SHP77 (cell line): Measurements from ENCODE around the gene PRDM16.

ENCODE experiments used
- DNase-seq, 2 experiments: peaks; one replicate each; lab custom pipeline; 2025; lab: John Stamatoyannopoulos, UW

Gene PRDM16

DNA sequence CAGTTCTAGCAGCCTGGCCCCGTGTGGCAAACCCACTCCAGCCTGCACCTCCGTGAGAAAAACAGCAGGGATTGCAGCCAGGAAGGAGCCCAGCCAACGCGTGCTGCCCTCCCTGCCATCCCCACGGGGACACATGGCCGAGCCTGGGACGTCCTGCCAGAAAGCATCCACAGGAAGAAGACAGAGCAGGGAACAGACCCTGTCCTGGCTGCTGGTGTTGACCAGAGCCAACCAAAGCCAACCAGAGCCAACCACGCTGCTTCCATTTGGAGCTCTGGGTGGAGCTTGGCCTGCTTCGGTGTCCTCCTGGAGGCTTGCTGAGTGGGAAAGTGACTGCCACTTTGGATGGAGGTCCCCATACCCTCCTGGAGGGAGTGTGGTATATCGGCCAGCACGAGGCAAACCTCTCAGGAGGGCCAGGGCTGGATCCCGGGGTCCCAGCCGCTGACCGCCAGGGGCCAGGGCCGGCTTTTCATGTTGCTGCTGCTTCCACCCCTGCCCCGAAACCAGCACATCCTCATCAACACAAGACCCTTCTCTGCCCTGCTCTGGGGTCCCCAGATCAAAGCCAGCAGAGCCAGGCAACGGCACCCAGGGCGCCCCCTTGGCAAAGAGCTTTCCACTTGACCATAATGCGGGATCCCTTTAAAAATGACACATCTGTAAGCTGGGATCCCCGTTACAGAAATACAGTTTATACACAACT, 304.9 kb downstream of the PRDM16 start:
- no peak for DNase-seq

DNA sequence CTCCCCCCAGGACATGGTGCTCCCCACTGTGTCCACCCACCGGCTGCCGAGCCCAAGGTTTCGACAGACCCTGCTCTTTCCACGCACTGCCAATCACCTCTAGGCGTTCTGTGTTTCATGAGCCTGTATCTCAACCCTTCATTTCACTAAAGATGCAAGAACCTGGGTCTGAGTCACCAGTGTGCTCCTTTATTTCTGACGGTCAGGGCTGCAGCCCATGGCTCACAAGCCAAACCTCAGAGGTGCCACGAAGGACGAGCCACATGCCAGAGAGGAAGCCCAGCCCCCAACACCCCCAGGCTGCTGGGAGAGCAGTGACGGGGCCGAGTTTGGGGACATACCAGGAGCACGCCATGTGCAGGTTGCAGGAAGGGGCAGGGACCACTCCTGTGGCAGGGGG, 306.2 kb downstream of the PRDM16 start:
- DNase-seq, result no peak

DNA sequence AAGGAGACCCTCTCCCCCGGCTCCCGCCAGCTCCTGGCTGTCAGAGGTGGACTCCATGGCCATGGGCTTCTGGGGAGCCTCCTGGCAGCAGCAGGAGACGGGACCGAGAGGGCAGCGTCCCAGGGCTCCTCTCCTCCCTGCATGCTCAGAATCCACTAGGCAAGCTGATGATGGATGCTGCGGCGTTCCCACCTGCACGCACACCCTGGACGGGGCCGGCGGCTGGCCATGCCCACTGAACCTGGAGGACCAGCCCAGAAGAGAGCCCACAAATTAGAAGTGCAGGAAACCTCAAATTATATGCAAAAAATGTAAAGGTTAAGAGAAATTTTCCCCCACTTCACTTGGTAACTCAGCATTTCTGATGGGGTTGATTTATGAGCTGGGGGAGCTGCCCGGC, 308.2 kb downstream of the PRDM16 start:
- DNase-seq, result no peak

DNA sequence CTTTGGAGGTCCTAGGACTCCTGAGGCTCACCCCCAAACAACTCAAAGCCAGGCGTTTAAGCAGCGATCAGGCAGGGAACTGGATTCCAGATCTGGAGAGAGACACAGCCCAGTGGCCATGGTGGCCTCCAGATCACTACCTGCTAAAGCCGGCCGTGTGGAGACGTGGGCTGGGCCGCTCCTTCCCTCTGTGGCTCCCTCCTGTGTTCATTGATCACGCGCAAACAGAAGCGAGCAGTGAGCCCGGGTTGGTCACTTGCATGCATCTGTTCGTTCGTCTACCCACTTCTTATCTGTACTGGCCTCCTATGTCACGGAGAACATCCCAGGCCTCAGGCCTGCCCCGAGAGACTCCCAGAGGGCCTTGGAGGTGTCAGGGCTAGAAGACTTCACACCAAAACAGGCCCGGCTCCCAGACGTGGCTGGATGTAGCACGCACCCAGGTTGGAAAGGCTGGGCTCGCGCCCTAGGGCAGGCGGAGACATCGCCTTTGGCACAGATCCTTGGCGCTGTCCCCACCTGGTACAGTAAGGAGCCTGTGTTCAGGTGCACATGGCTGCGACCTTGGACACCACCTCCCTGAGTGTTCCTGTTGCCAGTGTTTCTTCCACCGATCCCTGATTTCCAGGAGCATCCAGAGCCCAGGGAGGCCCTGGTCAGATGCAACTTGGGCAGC, 308.7 kb downstream of the PRDM16 start:
- DNase-seq, result no peak

DNA sequence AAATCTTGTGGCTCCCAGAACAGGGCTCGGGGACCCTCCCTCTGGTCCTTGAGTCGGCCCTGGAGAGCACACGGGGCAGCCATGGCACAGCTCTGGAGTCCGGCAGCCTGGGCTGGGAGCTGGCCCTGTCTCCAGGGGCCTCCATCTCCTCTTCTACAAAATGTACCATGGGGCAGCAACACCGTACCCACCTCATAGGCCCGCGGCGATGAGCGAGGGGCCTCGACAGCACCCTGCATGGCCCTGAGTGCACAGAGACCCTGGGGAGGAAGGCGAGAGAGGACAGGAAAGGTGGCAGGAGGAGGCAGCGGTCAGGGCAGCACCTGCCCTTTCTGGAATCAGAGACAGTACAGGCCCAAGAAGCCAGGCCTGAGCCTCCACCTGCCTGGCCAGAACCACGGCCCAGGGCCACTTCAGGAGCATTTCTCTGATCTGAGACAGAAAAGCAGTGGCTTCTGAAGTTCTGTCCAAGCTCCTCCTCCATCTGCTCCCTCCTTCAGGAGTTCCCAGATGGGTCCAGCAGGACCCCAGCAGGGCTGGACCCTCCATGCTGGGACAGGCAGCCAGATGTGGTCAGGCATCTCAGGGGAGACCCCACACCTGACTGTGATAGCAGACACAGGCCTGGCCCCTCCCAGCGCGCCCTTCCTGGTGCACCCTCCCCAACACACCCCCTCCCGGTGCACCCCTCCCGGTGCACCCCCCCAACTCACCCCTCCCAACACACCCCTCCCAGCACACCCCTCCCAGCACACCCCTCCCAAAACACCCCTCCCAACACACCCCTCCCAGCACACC, 309.6 kb downstream of the PRDM16 start:
- no peak for DNase-seq

DNA sequence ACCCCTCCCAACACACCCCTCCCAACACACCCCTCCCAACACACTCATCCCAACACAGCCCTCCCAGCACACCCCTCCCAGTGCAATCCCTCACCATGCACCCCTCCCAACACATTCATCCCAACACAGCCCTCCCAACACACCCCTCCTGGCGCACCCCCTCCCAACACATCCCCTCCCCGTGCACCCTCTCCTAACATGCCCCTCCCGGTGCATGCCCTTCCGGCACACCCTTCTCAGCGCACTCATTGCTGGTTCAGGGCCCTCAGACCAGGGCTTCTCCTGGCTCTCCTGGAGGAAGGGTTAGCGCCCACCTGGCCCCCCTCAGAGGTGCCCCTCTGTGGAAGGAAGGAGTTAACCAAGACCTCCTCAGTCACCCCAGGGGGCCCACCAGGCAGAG, 310.9 kb downstream of the PRDM16 start:
- no peak for DNase-seq

DNA sequence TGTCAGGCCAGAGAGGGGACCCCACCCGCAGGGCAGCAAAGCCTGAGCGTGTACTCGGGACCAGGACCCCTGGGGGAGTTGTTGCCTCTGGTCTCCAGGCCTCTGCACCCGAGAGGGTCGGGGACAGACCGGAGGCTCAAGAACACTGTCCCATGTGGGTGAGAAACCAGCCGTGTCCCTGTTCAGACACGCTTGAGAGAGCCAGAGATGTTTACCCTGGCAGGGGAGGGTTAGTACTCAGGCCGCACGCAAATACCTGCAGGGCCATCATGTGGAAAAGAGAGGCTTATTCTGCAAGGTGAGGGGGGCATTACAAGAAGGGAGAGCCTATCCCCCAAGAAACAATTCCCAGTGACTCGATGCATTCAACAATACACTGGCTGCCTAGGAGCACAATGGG, 311.5 kb downstream of the PRDM16 start:
- DNase-seq, result no peak

DNA sequence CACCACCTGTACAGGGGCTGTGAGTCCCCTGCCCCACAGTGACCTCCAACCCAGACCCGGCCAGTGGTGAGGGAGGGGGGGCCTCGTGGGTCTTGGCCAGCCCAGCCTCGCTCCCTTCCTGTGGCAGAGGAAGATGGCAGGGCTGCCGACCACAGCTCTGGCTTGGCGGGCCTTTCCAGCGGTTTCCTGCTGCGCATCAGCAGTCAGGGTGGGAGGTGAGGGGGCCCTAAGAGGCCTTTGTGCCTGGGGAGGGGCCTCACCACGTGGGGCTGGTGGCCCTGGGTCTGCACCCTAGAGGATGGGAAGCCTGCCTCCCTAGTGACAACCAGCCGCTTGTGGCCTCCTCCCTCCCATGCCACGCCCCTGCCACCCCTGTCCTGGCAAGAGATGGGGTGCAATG, 312.9 kb downstream of the PRDM16 start:
- DNase-seq, result no peak

DNA sequence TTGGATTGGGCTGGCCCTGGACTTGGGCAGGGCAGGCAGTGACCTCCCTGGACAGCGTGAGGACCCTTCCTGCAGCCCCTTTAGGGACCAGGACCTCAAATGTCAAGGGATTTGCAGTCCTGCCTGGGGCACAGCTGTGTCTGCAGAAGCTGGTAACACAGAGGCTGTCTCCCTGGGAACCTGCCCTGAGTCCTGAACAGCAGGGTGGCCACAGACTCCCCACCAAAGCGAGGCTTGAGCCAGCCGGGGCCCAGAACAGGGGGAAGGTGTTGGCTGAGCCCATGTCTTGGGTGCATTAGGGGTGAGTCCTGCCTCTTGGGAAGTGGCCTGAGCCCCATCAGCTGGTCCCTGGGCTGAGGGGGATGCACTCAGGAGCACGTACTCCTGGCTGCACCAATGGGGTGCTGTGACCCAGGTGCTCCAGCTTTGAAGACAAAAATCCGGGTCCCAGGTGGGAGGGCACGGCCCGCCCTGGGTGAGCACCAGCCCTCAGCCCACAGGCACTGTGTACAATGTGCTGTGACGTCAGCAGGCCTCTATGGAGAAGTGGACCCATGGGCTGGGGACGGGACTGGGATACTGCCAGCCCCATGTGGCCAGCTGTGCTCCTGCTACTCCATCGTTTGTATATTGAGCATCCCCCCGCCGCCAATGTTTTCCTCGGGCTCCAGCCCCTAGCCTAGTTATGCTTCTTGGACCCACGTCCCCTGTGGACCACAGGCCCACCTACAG, 313.5 kb downstream of the PRDM16 start:
- no peak for DNase-seq

DNA sequence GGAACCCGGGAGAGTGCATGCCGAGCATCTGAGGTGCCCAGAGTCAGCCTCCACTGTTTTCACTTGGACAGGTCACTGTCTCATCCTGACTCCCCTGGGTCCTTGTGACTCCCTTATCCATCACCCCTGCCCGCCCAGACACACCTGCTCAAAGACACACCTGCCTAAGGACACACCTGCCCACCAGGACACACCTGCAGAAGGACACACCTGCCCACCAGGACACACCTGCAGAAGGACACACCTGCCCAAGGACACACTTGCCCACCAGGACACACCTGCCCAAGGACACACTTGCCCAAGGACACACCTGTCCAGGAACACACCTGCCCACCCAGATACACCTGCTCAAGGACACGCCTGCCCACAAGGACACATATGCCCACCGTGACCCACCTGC, 314.7 kb downstream of the PRDM16 start:
- DNase-seq, result no peak

DNA sequence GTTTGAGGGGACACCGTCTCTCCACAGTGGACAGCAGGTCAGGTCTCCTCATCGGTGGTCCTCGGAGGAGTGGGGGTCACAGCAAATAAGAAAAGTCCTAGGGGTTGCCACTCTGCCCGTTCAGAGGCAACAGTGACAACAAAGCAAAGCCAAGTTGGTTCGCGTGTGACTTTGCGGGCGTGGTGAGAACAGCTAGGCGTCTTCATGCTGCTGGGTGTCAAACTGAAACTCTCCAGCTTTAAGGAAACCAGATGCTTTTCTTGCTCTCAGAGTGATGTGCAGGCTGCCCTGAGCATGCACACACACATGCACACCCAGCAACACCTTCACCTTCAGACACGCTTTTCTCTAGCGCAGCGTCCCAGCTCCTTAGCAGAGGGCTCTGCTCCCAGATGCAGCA, 315.4 kb downstream of the PRDM16 start:
- DNase-seq, result no peak

DNA sequence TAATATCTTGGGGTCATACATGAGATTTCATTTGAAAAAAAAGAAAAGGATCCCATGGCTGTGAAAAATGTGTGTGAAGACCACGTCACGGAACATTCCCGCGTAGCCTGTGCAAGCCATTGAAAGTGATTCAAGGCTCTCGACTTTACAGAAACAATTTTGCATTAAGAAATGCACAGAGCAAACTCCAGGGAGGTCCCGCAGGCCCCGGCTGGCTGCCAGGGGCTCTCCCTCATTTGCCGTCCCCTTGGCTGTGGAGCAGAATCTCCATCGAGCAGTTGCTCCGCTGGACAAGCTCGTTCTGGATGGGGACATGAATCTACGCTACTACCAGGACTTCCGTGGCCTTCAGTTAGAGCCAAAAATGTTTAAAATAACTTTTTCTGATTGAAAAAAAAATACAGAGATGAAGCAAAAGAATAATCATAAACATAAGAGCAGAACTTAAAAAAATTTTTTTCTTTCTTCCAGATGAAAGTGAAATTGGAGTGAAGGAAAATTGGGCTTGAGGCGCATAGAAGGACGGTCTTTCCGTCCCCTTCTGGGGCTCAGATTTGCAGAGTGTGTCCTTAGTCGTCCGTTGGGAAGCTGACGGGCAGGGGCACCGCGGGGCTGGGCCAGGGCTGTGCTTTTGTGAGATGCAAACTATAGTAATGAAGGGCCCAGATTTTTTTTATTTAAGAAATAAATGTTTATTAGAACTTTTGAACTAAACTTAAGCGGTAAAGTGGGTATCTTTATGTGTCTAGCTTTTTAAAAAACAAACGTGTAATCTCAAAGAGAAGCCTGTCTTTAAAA, 317.4 kb downstream of the PRDM16 start:
- no peak for DNase-seq

DNA sequence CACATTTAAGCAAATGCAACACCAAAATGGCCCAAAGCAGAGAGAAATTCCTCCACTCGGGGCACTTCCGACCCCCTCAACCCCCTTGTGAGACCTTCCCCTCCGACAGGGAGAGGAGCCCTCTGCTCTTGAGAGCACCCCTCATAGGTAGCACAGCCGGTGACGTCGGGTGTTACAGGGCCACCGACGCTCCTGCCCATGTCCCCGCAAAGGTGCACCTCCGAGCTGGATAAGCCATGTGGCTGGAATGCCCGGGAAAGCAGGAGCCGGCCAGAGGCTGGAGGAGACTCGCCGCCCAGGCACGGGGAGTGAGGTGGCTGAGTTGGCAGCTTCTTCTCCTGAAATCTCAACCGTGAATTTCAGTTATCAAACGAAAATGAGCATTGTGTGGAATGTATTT, 318.4 kb downstream of the PRDM16 start:
- no peak for DNase-seq

DNA sequence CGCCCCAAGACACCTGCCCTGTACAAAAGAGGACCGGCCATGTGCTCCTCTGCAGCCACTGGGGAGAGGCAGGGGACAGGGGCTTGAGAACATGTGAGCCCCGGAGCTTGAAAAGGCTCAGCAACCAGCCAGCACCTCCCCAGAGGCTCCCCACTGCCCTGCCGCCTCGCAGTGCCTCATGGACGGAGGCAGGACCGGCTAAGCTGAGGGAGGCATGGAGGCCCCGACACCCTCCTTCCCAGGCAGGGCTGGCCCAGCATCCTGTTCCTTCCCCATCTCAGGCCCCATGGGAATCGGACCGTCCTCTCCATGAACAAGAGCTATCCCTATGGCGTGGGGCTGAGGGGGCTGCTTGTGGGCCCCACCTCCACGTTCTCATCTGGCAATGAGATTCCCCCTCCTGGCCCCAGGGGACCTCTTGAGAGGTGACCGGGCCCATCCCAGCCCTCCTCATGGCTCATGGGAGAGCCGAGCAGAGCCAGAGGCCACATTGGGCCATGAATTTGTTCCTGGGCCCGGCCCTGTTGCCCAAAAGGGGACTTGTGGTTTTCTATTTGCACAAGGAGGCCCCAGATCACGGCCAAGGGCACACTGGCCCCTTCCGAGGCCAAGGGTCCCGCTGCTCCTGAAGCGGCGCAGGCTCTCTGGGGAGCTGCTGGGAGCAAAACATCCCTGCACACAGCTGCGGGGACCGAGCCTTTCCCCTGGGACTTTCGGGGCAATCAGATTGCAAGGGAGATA, 320.3 kb downstream of the PRDM16 start:
- DNase-seq, result no peak

DNA sequence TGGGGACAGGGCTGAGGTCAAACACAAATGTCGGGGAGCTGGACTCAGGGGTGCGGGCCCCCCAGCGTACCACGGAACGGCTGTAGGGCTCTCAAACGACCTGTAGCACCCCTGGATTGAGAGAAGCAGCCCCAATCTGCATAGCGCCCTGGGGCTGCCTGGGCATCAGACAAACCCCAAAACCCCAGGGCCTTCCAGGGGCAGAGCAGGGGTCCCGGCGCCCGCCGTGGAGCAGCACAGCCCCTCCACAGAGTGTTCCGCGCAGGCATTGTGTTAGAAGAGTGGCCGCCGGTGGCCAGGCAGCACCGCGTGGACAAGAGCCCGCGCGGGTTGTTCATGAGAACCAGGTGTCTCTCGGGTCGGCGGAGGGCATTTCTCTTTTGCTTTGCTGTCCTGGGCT, 321.3 kb downstream of the PRDM16 start:
- DNase-seq, result no peak

DNA sequence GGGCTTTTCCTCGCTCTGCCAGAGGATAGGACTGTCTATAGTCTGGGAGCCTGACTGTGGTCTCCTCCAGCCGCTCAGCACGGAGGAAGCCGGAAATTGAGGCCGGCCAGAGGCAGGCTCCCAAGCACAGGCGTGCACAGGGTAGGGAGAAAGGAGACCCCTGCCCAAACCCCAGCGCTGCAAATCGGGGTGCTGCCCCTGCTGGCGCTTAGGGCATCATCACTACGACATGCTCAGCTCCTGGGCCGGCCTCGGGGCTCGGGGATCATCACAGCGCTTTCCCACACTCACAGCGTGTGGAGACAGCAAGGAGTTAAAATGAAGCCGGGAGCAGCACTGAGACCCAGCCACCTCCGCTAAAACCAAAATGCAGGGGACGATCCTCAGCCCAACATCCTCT, 322.7 kb downstream of the PRDM16 start:
- no peak for DNase-seq

DNA sequence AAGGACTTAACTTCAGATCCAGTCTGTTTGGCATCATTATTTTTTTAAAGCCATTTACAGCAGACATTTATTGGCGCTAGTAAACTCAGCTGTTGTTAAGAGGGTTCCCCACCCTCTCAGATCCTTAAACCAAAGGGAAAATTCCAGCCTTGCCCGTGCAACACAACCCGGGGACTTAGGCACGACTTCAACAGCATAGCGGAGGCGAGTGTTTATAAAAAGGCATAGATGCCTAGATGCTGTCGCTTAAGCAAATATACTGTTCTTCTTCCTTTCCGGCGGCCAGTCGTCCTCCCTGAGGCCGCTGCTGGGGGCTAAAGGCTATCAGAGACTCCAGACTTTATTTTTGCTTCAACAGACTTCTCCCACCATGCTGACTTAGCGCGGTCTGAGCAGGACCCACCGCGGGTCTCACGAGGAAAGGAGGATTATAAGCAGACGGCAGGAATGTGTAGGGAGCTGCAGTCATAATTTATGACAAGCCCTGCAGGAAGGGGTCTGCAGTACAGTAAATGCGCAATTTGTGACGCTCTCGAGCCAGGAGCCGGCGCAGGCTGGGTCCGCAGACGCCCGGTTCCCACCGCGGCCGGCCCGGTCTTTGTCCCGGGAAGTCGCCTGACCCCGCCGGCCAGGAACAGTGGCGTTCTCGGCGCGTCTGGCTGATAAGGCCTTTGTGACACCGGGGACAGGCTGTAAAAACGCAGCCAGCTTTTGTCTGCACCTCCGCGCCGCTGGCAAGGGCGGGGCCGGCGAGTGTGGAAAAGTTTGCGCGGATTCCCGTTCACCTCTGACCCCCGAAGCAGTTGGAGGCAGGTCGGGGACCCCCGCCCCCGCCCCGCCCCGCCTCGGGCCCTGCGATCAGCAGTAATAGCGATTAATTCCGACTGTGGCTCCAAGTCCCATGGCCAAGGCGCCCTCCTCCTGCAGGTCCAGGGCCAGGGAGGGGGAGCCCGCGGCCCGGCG, 324.3 kb downstream of the PRDM16 start:
- no peak for DNase-seq

DNA sequence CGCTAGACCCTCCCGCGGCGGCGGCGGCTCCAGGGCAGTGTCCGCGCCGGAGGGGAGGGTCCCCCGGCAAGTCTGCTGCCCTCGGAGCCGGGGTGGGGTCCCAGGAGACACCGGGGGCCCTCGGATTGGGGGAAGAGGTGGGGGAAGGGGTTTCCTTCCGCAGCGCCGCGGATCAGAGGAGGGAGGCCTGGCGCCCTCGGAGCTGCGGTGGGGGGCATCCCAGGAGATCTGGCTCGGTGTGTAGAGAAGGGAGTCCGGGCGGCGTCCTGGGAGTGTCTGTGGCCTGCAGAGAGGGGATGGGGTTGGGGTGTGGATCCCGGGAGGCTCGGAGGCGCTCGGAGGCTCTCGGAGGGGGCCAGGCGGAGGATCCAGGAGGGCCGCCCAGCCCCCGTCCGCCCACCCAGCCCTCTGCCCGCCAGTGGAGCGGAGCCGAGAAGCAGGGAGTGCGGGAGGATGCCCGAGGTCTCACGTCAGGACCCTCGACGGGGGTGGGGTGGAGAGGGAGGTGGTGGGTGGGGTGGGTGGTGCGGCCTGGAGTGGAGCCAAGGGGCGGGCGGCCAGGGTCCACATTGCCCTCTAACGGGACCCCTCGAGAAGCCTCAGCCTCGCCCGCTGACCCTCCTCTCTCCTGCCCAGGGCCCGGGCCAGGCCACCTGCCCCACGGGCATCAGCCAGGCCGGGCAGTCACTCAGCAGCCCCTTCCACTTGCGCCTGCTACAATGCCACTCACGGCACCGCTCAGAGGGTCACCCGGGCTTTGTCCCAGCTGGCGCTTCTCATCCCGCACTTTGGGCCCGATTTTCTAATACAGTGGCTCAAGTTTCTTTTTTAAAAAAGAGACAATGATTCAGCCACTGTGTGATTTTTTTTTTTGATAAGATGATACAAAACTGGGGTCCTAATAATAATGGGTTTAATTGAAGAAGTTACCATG, 325.3 kb downstream of the PRDM16 start:
- no peak for DNase-seq

DNA sequence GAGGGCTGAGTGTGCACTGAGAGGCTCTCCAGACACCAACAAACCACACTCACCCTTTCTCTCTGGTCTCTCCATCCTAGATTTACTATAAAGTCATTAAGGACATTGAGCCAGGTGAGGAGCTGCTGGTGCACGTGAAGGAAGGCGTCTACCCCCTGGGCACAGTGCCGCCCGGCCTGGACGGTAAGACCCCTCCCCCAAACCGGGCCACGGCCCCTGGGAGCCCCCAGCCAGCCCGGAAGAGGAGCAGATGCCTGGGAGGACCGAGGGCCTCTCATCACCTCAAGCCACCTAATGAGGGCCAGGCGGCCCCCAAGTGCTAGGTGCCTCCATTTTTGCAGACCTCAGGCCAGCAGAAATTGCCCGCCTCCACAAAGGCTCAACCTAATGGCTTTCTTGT, 327.4 kb downstream of the PRDM16 start:
- no peak for DNase-seq
